Trophoblast cell (in vitro differentiated cells and primary cell): ENCODE measurements around the gene SYTL2.

Source experiments
- DNase-seq, 2 donors: peaks; one replicate each; pipeline ENCODE4 v3.0.0-alpha.2; 2016
- H2AFZ ChIP-seq: 2 replicates; pipeline ENCODE4 v1.6.1; 2013; ENCODE audit warnings: low read length, moderate library complexity, mild to moderate bottlenecking; ENCODE audit not compliant: insufficient read depth, poor library complexity
- H2AK5ac ChIP-seq: 2 replicates; pipeline ENCODE4 v1.6.1; 2013; ENCODE audit warnings: mild to moderate bottlenecking, low read length
- H2BK120ac ChIP-seq: 2 replicates; pipeline ENCODE4 v1.6.1; 2013; ENCODE audit warnings: low read length, mild to moderate bottlenecking, moderate library complexity; ENCODE audit not compliant: insufficient read depth, poor library complexity
- H2BK12ac ChIP-seq: 2 replicates; pipeline ENCODE4 v1.6.1; 2013; ENCODE audit warnings: mild to moderate bottlenecking, low read length, moderate library complexity
- H2BK5ac ChIP-seq: 2 replicates; pipeline ENCODE4 v1.6.1; 2013; ENCODE audit warnings: low read length, low read depth, moderate library complexity, mild to moderate bottlenecking; ENCODE audit not compliant: poor library complexity
- H3K14ac ChIP-seq: 2 replicates; pipeline ENCODE4 v1.6.1; 2013; ENCODE audit warnings: mild to moderate bottlenecking, low read length
- H3K18ac ChIP-seq: 2 replicates; pipeline ENCODE4 v1.6.1; 2013; ENCODE audit warnings: mild to moderate bottlenecking, low read length
- H3K23ac ChIP-seq: 2 replicates; pipeline ENCODE4 v1.6.1; 2013; ENCODE audit warnings: low read length
- H3K27ac ChIP-seq: 2 replicates; pipeline ENCODE4 v1.5.1; 2013; ENCODE audit warnings: low read depth, mild to moderate bottlenecking, inconsistent platforms, low read length, moderate library complexity
- H3K27me3 ChIP-seq: 2 replicates; pipeline ENCODE4 v1.6.1; 2013; ENCODE audit warnings: inconsistent platforms, mild to moderate bottlenecking, low read length, moderate library complexity; ENCODE audit not compliant: insufficient read depth
- H3K36me3 ChIP-seq, 2 experiments: 1 replicate in 1 of 2; 2 replicates in 1 of 2; pipeline ENCODE4 v1.6.1; 2013; ENCODE audit warnings: low read length in 2 of 2, mild to moderate bottlenecking in 2 of 2, moderate library complexity in 1 of 2; ENCODE audit not compliant: insufficient read depth in 2 of 2, control insufficient read depth in 1 of 2
- H3K4ac ChIP-seq: 2 replicates; pipeline ENCODE4 v1.6.1; 2013; ENCODE audit warnings: low read depth, mild to moderate bottlenecking, low read length, moderate library complexity
- H3K4me1 ChIP-seq, 2 experiments: 1 replicate in 1 of 2; 2 replicates in 1 of 2; pipeline ENCODE4 v1.6.1; 2013; ENCODE audit warnings: low read length in 2 of 2, mild to moderate bottlenecking in 2 of 2, moderate library complexity in 1 of 2; ENCODE audit not compliant: insufficient read depth in 2 of 2, control insufficient read depth in 1 of 2
- H3K4me2 ChIP-seq: 2 replicates; pipeline ENCODE4 v1.6.1; 2013; ENCODE audit warnings: inconsistent platforms, mild to moderate bottlenecking, low read length, moderate library complexity
- H3K4me3 ChIP-seq: 2 replicates; pipeline ENCODE4 v1.5.1; 2013; ENCODE audit warnings: mild to moderate bottlenecking, low read depth, low read length, inconsistent platforms
- H3K79me1 ChIP-seq: one replicate; pipeline ENCODE4 v1.6.1; 2013; ENCODE audit warnings: low read length
- H3K79me2 ChIP-seq: 2 replicates; pipeline ENCODE4 v1.6.1; 2013; ENCODE audit warnings: low read length, mild to moderate bottlenecking; ENCODE audit not compliant: control insufficient read depth, insufficient read depth, poor library complexity
- H3K9ac ChIP-seq: 2 replicates; pipeline ENCODE4 v1.6.1; 2013; ENCODE audit warnings: mild to moderate bottlenecking, low read length
- H3K9me3 ChIP-seq: 2 replicates; pipeline ENCODE4 v1.6.1; 2013; ENCODE audit warnings: low read depth, mild to moderate bottlenecking, control low read depth, inconsistent platforms, low read length; ENCODE audit not compliant: insufficient read depth
- H4K12ac ChIP-seq: 2 replicates; pipeline ENCODE4 v1.6.1; 2013; ENCODE audit warnings: low read depth, mild to moderate bottlenecking, low read length, moderate library complexity
- H4K8ac ChIP-seq: 2 replicates; pipeline ENCODE4 v1.6.1; 2013; ENCODE audit warnings: low read depth, mild to moderate bottlenecking, low read length, moderate library complexity
- H4K91ac ChIP-seq: one replicate; pipeline ENCODE4 v1.6.1; 2013; ENCODE audit warnings: low read depth, mild to moderate bottlenecking, low read length, moderate library complexity
- WGBS: extraction: QIAGEN DNeasy Blood & Tissue Kit; methylation state at CpG from one replicate; pipeline ENCODE4 v1.1.7; 2013; ENCODE audit warnings: missing lambda C conversion rate; ENCODE audit not compliant: insufficient read length, insufficient coverage; ENCODE audit errors: extremely low coverage; 5-methylcytosine and 5-hydroxymethylcytosine counted together

The SYTL2 gene

GRCh38 chr11:85685820-85686459 is 125.0 kb downstream of the SYTL2 start, which contains the start of gene CCDC89:
TSS of gene CCDC89 (minus strand) at chr11:85686195. CDS start at chr11:85686130, 65 bp downstream.
- Histone ChIP-seq H4K8ac (peak within 1 kb of the TSS; percentile 31), H3K23ac (no peak within 1 kb of the TSS), H3K79me1 (no peaks in the 10 kb centered on the region), H3K36me3 (no peaks in the 10 kb centered on the region), H4K12ac (no peak within 1 kb of the TSS), H3K27me3 (no peaks in the 10 kb centered on the region), H4K91ac (no peak within 1 kb of the TSS), H3K4ac (no peak within 1 kb of the TSS), H3K4me2 (no peak within 1 kb of the TSS), H3K4me1 (peaks cover 0 to 5% of the 10 kb centered on the region in 2 experiments), H2BK5ac (no peak within 1 kb of the TSS), H3K4me3 (no peak within 1 kb of the TSS), H2AK5ac (no peak within 1 kb of the TSS), H3K9ac (no peak within 1 kb of the TSS), H3K14ac (no peak within 1 kb of the TSS), H2BK12ac (no peak within 1 kb of the TSS), H2AFZ (no peak within 1 kb of the TSS), H3K18ac (no peak within 1 kb of the TSS), H3K9me3 (peaks cover 2% of the 10 kb centered on the region), H3K79me2 (peaks cover 2% of the 10 kb centered on the region), H3K27ac (no peak within 1 kb of the TSS), H2BK120ac (no peak within 1 kb of the TSS)
- DNase-seq, result peak in 1 of 2 donors; percentile 25
- no CpG with 5 or more reads among the region's 13 CpGs for WGBS

GRCh38 chr11:85685125-85685819 is 125.7 kb downstream of the SYTL2 start:
- Histone ChIP-seq H3K4ac (no peak overlapping the region), H3K9me3 (peaks cover 2% of the 10 kb centered on the region), H2BK12ac (no peak overlapping the region), H3K79me1 (no peaks in the 10 kb centered on the region), H3K18ac (no peak overlapping the region), H3K23ac (no peak overlapping the region), H2BK120ac (no peak overlapping the region), H4K91ac (no peak overlapping the region), H4K8ac (no peak overlapping the region), H2AFZ (no peak overlapping the region), H3K14ac (no peak overlapping the region), H3K4me3 (no peak overlapping the region), H3K4me2 (no peak overlapping the region), H3K9ac (no peak overlapping the region), H3K79me2 (peaks cover 2% of the 10 kb centered on the region), H3K27ac (no peak overlapping the region), H3K4me1 (peaks cover 0 to 5% of the 10 kb centered on the region in 2 experiments), H2AK5ac (no peak overlapping the region), H4K12ac (no peak overlapping the region), H2BK5ac (no peak overlapping the region), H3K27me3 (no peaks in the 10 kb centered on the region), H3K36me3 (no peaks in the 10 kb centered on the region)
- DNase-seq, result no peak
- no CpG with 5 or more reads among the region's 15 CpGs for WGBS

- Histone ChIP-seq H2AFZ (no peak overlapping the region), H4K12ac (peak overlapping the region; percentile 26), H3K23ac (no peak overlapping the region), H3K4me3 (no peak overlapping the region), H4K8ac (no peak overlapping the region), H2BK5ac (no peak overlapping the region), H3K79me2 (peaks cover 2% of the 10 kb centered on the region), H3K4ac (no peak overlapping the region), H3K14ac (peak overlapping the region; percentile 42), H3K27ac (no peak overlapping the region), H3K18ac (no peak overlapping the region), H3K27me3 (no peaks in the 10 kb centered on the region), H4K91ac (no peak overlapping the region), H3K9me3 (peaks cover 2% of the 10 kb centered on the region), H3K79me1 (no peaks in the 10 kb centered on the region), H3K4me1 (peaks cover 0 to 5% of the 10 kb centered on the region in 2 experiments), H2AK5ac (peak overlapping the region; percentile 58), H3K4me2 (no peak overlapping the region), H3K36me3 (no peaks in the 10 kb centered on the region), H3K9ac (no peak overlapping the region), H2BK12ac (no peak overlapping the region), H2BK120ac (no peak overlapping the region)
- peak; percentile 1 to 59 for DNase-seq
- no CpG with 5 or more reads among the region's 43 CpGs for WGBS
These were observed 128.3 kb downstream of the SYTL2 start for GRCh38 chr11:85682330-85683305.

GRCh38 chr11:85680897-85681296 is 130.0 kb downstream of the SYTL2 start:
- Histone ChIP-seq H2BK12ac (no peak overlapping the region), H4K12ac (no peak overlapping the region), H3K4me3 (no peak overlapping the region), H3K18ac (no peak overlapping the region), H3K27ac (no peak overlapping the region), H3K27me3 (no peaks in the 10 kb centered on the region), H2BK120ac (no peak overlapping the region), H3K4me2 (no peak overlapping the region), H3K4me1 (peaks cover 0 to 2% of the 10 kb centered on the region in 2 experiments), H3K36me3 (no peaks in the 10 kb centered on the region), H3K9me3 (peaks cover 2% of the 10 kb centered on the region), H2AFZ (no peak overlapping the region), H4K91ac (no peak overlapping the region), H3K79me2 (peaks cover 2% of the 10 kb centered on the region), H3K4ac (no peak overlapping the region), H2AK5ac (no peak overlapping the region), H4K8ac (no peak overlapping the region), H2BK5ac (no peak overlapping the region), H3K9ac (no peak overlapping the region), H3K79me1 (no peaks in the 10 kb centered on the region), H3K23ac (peak overlapping the region; percentile 47), H3K14ac (no peak overlapping the region)
- DNase-seq, result no peak
- WGBS, result no CpG with 5 or more reads among the region's 1 CpG
